Caco-2 (cell line): ENCODE results near the gene TGM3. TPM values are rescaled to one million over a fixed set of nuclear protein-coding genes. Genes with fewer than 3 reads are reported as not detected.

Experiments used
- BruUV-seq: library from RNA; stranded (reverse); fragments of 400-500 nt; replicated peaks from 2 replicates; lab custom pipeline; 2021; lab: Mats Ljungman, UMichigan
- CTCF ChIA-PET: fragments of 300-600 bp; sonication (Branson Sonifier 250); formaldehyde crosslinking; loops from one replicate; lab custom pipeline; 2022; ENCODE audit warnings: antibody characterized with exemption; lab: Charles Lee
- POLR2A ChIA-PET: fragments of 300-600 bp; sonication (Branson Sonifier 250); formaldehyde crosslinking; loops from one replicate; lab custom pipeline; 2022; ENCODE audit warnings: antibody characterized with exemption; lab: Charles Lee
- DNase-seq, 2 experiments: peaks; one replicate each; pipeline versions ENCODE4 v3.0.0 to v3.0.0-alpha.2; 2020 to 2022
- H3K27me3 ChIP-seq: replicated peaks from 2 replicates; pipeline ENCODE4 v1.6.0; 2011; ENCODE audit warnings: low read length; ENCODE audit not compliant: control insufficient read depth, insufficient read depth
- H3K36me3 ChIP-seq: 2 replicates; pipeline ENCODE4 v1.5.1; 2011; ENCODE audit warnings: low read length; ENCODE audit not compliant: control insufficient read depth, insufficient read depth
- H3K4me1 ChIP-seq: fragments of 250-450 bp; sonication (Bioruptor Pico); 2 replicates; pipeline ENCODE4 v1.5.1; 2020; ENCODE audit warnings: mild to moderate bottlenecking
- H3K4me3 ChIP-seq: 2 replicates; pipeline ENCODE4 v1.5.1; 2011; ENCODE audit warnings: low read depth, mild to moderate bottlenecking, control low read depth, low read length
- H3K9me3 ChIP-seq: fragments of 250-450 bp; sonication (Bioruptor Pico); 2 replicates; pipeline ENCODE4 v1.5.1; 2020; ENCODE audit warnings: mild to moderate bottlenecking, moderate library complexity
- H3K27ac Mint-ChIP-seq: one replicate; pipeline ENCODE4 v1.8.0; 2022; ENCODE audit warnings: mixed read lengths; ENCODE audit not compliant: unreplicated experiment
- H3K27me3 Mint-ChIP-seq: one replicate; pipeline ENCODE4 v1.8.0; 2022; ENCODE audit warnings: mixed read lengths; ENCODE audit not compliant: insufficient read depth, unreplicated experiment
- H3K36me3 Mint-ChIP-seq: one replicate; pipeline ENCODE4 v1.8.0; 2022; ENCODE audit warnings: mild to moderate bottlenecking, mixed read lengths; ENCODE audit not compliant: insufficient read depth, unreplicated experiment
- H3K4me1 Mint-ChIP-seq: one replicate; pipeline ENCODE4 v1.8.0; 2022; ENCODE audit warnings: low read depth, mixed read lengths; ENCODE audit not compliant: unreplicated experiment
- H3K4me3 Mint-ChIP-seq: one replicate; pipeline ENCODE4 v1.8.0; 2022; ENCODE audit warnings: mild to moderate bottlenecking, moderate library complexity, mixed read lengths; ENCODE audit not compliant: unreplicated experiment
- H3K9me3 Mint-ChIP-seq: one replicate; pipeline ENCODE4 v1.8.0; 2022; ENCODE audit warnings: mixed read lengths; ENCODE audit not compliant: unreplicated experiment
- CTCF ChIP-seq, 2 experiments: fragments of 200-600 bp in 1 of 2; IDR thresholded peaks; 1 replicate in 1 of 2; 2 replicates in 1 of 2; pipeline versions ENCODE4 v1.5.1 to v1.8.0; 2011 to 2022; ENCODE audit warnings: antibody characterized with exemption in 1 of 2, control low read depth in 1 of 2, inconsistent platforms in 1 of 2, low read depth in 1 of 2, low read length in 1 of 2, mild to moderate bottlenecking in 1 of 2, moderate library complexity in 1 of 2; ENCODE audit not compliant: insufficient read depth in 1 of 2, severe bottlenecking in 1 of 2, unreplicated experiment in 1 of 2
- intact Hi-C: fragments of 100-400 bp; cut with micrococcal nuclease; formaldehyde crosslinking; loops from one replicate; pipeline ENCODE4 v1.10.0; 2022; ENCODE audit not compliant: unreplicated experiment
- total RNA-seq: library from RNA; stranded (reverse); gene quantifications from 2 replicates; pipeline ENCODE4 v1.2.3, GENCODE V29; 2022

The TGM3 gene
- total RNA-seq, 1 experiment from 2014 or later: 0.20 TPM

- BruUV-seq: no TSS peak
- Mint-ChIP-seq H3K27me3 (peaks cover 3% of the 10 kb centered on the region), H3K4me3 (no peak overlapping the region), H3K36me3 (no peaks in the 10 kb centered on the region), H3K27ac (no peak overlapping the region), H3K9me3 (no peaks in the 10 kb centered on the region), H3K4me1 (no peaks in the 10 kb centered on the region)
- no peaks in the 10 kb centered on the region for H3K36me3 ChIP-seq
- H3K4me1 ChIP-seq: peaks cover 7% of the 10 kb centered on the region
- peak; percentile 16 to 28 for TF ChIP-seq CTCF (IDR thresholded peaks at IDR 0.05; ENCODE audit: insufficient read depth in 1 of 2, low read depth in 1 of 2, low read length in 1 of 2, severe bottlenecking in 1 of 2, unreplicated experiment in 1 of 2)
- intact Hi-C loops: no loop called here
- H3K27me3 ChIP-seq: no peaks in the 10 kb centered on the region
- DNase-seq: peak in 1 of 2 experiments; percentile 36
- H3K9me3 ChIP-seq: no peaks in the 10 kb centered on the region
- CTCF ChIA-PET: interaction anchor here (0.6 to 1.0 kb wide), 2 partner anchors 14 to 26 kb away, joined by 3 read pairs; no protein-coding TSS in a partner anchor
- POLR2A ChIA-PET: interaction anchor here (0.5 kb wide), 1 partner anchor 17 kb away, joined by 6 read pairs; no protein-coding TSS in a partner anchor
- H3K4me3 ChIP-seq: no peak overlapping the region
Measured at GRCh38 chr20:2276015-2276414, 19.8 kb upstream of the TGM3 start.

- no peaks in the 10 kb centered on the region for H3K27me3 ChIP-seq
- no peak overlapping the region for H3K4me3 ChIP-seq
- H3K36me3 ChIP-seq: no peaks in the 10 kb centered on the region
- H3K4me1 ChIP-seq: peaks cover 10% of the 10 kb centered on the region
- H3K9me3 Mint-ChIP-seq: no peaks in the 10 kb centered on the region
- no peaks in the 10 kb centered on the region for H3K4me1 Mint-ChIP-seq
- no peak overlapping the region for H3K4me3 Mint-ChIP-seq
- peaks cover 3% of the 10 kb centered on the region for H3K27me3 Mint-ChIP-seq
- TF ChIP-seq CTCF (IDR thresholded peaks at IDR 0.05; ENCODE audit: insufficient read depth in 1 of 2, low read depth in 1 of 2, low read length in 1 of 2, severe bottlenecking in 1 of 2, unreplicated experiment in 1 of 2): no peak
- intact Hi-C loops: no loop called here
- ChIA-PET CTCF (no interaction called here), POLR2A (no interaction called here)
- no peaks in the 10 kb centered on the region for H3K36me3 Mint-ChIP-seq
- no peak overlapping the region for H3K27ac Mint-ChIP-seq
- peaks cover 5% of the 10 kb centered on the region; the same call in 1 of the 2 replicates for H3K9me3 ChIP-seq
- no TSS peak for BruUV-seq
- DNase-seq: no peak
Measured at GRCh38 chr20:2279253-2279779, 16.5 kb upstream of the TGM3 start.

- no peak overlapping the region for H3K27ac Mint-ChIP-seq
Measured at GRCh38 chr20:2280082-2280481, 15.7 kb upstream of the TGM3 start.

More at GRCh38 chr20:2280082-2280481, 15.7 kb upstream of the TGM3 start:
- H3K4me3 Mint-ChIP-seq: no peak overlapping the region
- Histone ChIP-seq H3K36me3 (no peaks in the 10 kb centered on the region), H3K4me1 (peaks cover 14% of the 10 kb centered on the region), H3K4me3 (no peak overlapping the region), H3K27me3 (no peaks in the 10 kb centered on the region), H3K9me3 (peaks cover 5% of the 10 kb centered on the region; the same call in 1 of the 2 replicates)
- no peak for DNase-seq
- ChIA-PET CTCF (no interaction called here), POLR2A (no interaction called here)
- H3K36me3 Mint-ChIP-seq: no peaks in the 10 kb centered on the region
- H3K9me3 Mint-ChIP-seq: no peaks in the 10 kb centered on the region
- intact Hi-C loops: no loop called here
- TF ChIP-seq CTCF (IDR thresholded peaks at IDR 0.05; ENCODE audit: insufficient read depth in 1 of 2, low read depth in 1 of 2, low read length in 1 of 2, severe bottlenecking in 1 of 2, unreplicated experiment in 1 of 2): no peak
- peaks cover 3% of the 10 kb centered on the region for H3K27me3 Mint-ChIP-seq
- no TSS peak for BruUV-seq
- no peaks in the 10 kb centered on the region for H3K4me1 Mint-ChIP-seq
